Measurements from ENCODE around the gene TASP1. TPM values are rescaled to one million over a fixed set of nuclear protein-coding genes. Genes with fewer than 3 reads are reported as not detected.
"Not testable (repeated sequence)": the region's sequence is repeated elsewhere in the genome, so short reads cannot be mapped to it uniquely, and the experiment has no call there.

TASP1 gene
- total RNA-seq, 4 donors from 2014 or later = 6.6 to 21.5 (median 9.8) TPM

DNA sequence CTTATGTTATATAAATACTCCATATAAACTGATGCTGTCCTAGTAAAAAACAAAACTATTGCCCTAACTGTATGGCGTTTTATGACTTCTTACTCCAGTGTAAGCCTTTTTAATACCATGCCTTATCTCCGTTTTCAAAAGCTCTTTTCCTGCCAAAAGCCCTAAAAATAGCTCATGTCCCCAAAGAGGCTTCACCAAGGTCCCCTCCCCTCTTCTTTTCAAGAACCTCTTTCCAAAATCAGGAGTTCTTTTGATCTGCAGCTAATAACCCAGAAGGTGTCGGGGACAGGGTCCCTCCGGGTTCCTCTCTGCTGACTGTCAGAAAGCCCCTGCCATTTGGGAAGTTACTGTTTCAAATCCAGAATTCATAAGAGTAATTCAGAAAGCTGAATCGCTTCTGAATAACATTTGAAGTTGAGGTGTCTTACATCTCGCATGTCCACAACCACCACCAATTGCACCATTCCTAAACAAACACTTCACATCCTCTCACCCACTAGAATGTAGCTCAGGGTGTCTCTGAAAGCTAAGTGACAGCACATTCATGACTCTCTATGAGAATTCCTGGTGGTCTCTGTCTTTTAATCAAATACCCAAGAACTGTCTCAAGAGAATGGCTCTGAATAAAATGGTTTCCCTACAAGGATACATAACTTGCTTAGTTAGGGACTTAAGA lies 13.3 kb downstream of the TASP1 start:
- no peak for TF ChIP-seq POLR2A (IDR thresholded peaks at IDR 0.05)
- TF ChIP-seq, protein P1, sequence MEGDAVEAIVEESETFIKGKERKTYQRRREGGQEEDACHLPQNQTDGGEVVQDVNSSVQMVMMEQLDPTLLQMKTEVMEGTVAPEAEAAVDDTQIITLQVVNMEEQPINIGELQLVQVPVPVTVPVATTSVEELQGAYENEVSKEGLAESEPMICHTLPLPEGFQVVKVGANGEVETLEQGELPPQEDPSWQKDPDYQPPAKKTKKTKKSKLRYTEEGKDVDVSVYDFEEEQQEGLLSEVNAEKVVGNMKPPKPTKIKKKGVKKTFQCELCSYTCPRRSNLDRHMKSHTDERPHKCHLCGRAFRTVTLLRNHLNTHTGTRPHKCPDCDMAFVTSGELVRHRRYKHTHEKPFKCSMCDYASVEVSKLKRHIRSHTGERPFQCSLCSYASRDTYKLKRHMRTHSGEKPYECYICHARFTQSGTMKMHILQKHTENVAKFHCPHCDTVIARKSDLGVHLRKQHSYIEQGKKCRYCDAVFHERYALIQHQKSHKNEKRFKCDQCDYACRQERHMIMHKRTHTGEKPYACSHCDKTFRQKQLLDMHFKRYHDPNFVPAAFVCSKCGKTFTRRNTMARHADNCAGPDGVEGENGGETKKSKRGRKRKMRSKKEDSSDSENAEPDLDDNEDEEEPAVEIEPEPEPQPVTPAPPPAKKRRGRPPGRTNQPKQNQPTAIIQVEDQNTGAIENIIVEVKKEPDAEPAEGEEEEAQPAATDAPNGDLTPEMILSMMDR (IDR thresholded peaks at IDR 0.05) = no peak
- DNase-seq = no peak
- Histone ChIP-seq H3K4me1 (no peaks in the 10 kb centered on the region), H3K27ac (no peak overlapping the region), H3K36me3 (peaks cover 0 to 16% (median 0%) of the 10 kb centered on the region in 3 donors), H3K9me3 (no peaks in the 10 kb centered on the region), H3K4me3 (no peak overlapping the region), H3K27me3 (no peaks in the 10 kb centered on the region)

DNA sequence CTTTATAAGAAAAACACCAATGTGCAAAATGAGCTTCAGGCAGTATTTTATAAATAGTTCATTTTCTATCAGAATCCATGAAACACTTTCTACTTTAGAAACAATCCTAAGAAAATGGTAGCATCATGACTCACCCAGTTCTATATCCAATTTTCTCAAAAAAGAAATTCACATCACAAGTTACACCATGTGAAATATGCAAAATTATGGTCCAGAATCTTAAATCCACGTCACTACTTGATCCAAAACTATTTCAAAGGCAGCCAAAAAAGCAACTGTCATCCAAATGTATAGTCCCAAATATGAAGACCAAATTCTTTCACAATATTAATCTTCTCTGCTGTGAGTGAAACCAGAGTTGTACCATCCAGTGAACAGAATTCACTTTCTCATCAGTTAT lies 19.3 kb downstream of the TASP1 start:
- not testable (repeated sequence) for H3K36me3 ChIP-seq, DNase-seq, H3K4me3 ChIP-seq, H3K27ac ChIP-seq, H3K9me3 ChIP-seq, H3K4me1 ChIP-seq, H3K27me3 ChIP-seq

DNA sequence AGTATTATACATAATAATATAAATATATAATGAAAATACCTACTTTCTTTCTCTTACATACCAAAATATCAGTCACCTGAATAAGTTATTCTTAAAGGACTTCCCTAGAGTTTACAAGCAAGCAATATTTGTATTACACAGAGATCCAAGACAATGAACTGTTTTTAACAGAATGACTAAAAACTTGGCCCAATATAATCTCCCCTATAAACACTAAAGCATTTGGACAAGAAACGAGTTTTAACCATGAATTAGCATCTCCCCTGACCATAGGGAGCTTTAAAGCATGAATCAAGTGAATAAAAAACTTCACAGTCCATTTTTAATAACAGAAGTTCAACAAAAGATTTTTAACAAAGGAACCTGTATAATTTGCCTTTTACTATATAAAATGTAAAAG lies 20.3 kb downstream of the TASP1 start:
- H3K9me3 ChIP-seq, H3K4me1 ChIP-seq, H3K36me3 ChIP-seq, H3K27ac ChIP-seq, DNase-seq, H3K27me3 ChIP-seq, H3K4me3 ChIP-seq: not testable (repeated sequence)

DNA sequence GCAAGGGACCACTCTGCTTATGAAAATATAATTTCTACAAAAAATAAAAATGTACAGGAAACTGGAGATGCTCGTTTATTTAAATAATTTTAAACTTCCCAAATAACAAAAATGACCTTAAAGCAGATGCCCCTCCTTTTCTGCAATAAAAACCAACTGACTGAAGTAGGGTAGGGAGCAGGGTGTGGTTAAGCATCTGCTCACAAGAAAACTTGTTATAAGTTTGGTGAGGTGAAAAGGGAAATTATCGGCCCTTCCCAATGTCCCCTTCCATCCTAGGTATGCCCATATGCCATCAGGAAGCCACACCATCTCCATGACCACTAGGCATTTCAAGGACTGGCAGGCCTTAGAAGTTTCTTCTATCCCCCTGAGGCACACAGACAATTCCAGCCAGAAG lies 21.1 kb downstream of the TASP1 start:
- H3K9me3 ChIP-seq, H3K27me3 ChIP-seq, H3K4me3 ChIP-seq, H3K27ac ChIP-seq, DNase-seq, H3K4me1 ChIP-seq, H3K36me3 ChIP-seq: not testable (repeated sequence)

DNA sequence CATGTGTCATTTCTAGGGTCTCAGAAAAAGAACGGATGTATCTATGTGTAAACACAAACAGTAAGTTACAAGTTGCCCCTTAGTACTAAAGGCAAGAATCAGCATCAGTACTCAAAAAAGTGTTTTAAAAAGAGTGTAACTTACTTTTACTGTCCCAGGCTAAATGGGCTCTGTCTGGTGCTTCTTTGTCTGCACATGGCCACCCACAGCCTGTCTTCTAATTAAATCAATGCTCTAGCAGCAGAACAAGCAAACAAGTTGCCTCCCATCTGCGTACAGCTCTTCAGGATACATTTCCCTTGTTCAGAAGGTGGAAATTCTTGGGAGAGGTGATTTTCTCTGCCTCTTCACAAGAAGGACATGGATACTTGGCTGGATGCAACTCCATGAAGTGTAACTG lies 22.0 kb downstream of the TASP1 start:
- DNase-seq, H3K36me3 ChIP-seq, H3K4me1 ChIP-seq, H3K4me3 ChIP-seq, H3K27me3 ChIP-seq, H3K9me3 ChIP-seq, H3K27ac ChIP-seq: not testable (repeated sequence)

DNA sequence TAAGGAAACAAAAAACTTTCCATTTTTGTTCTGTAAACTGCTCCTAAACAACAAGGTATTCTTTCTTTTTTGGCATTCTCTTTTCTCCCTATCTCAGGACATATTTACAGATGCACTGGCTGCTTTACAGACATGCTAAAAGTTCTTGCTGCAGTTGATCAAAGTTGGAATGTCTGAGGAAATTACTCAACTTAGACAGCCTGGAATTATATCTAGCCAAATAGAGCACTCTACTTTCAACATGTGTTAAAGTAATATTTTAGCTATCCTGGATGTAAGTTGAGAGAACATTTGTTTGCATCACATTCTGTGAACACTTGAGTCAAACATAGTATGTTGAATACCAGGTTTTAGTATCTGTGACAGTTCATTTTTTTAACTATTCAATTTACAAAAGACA lies 24.8 kb downstream of the TASP1 start:
- H3K4me1 ChIP-seq = no peaks in the 10 kb centered on the region
- no peak overlapping the region for H3K4me3 ChIP-seq
- no peaks in the 10 kb centered on the region for H3K9me3 ChIP-seq
- no peaks in the 10 kb centered on the region for H3K36me3 ChIP-seq
- no peak for DNase-seq
- TF ChIP-seq, protein P1 (IDR thresholded peaks at IDR 0.05) = no peak
- TF ChIP-seq POLR2A (IDR thresholded peaks at IDR 0.05) = no peak
- H3K27ac ChIP-seq = no peak overlapping the region
- no peaks in the 10 kb centered on the region for H3K27me3 ChIP-seq

DNA sequence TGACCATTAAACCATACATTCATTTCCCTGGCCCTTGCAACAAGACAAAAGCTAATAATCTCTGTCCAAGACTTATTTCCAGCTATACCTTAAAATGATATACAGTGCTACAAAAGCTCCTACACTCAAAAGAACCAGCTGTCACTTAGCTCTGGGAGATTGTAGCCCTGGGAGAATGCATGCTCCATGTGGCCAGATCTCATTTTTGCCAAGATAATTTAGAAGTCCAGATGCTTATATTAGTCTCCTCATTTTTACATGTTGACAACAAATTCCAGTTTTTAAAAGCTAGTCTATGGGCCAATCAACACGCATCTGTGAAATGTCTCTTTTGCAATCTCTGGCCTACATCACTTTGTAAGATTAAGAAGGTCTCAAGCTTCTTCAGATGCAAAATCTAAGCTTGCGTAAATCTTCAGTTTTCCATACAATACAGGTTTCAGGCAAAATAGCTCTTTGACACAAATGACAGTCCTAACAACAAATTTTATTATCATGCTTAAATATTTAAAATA lies 27.1 kb downstream of the TASP1 start:
- H3K36me3 ChIP-seq = no peaks in the 10 kb centered on the region

More for the DNA sequence above, 27.1 kb downstream of the TASP1 start:
- H3K27ac ChIP-seq = no peak overlapping the region
- no peak for DNase-seq
- H3K27me3 ChIP-seq = no peaks in the 10 kb centered on the region
- no peak for TF ChIP-seq POLR2A (IDR thresholded peaks at IDR 0.05)
- TF ChIP-seq, protein P1 (IDR thresholded peaks at IDR 0.05) = no peak
- no peak overlapping the region for H3K4me3 ChIP-seq
- H3K9me3 ChIP-seq = no peaks in the 10 kb centered on the region
- H3K4me1 ChIP-seq = no peaks in the 10 kb centered on the region

All from Peyer's patch (tissue), 4 donors.